H1 (cell line): ENCODE results near the gene DGUOK. TPM values are rescaled to one million over a fixed set of nuclear protein-coding genes. Genes with fewer than 3 reads are reported as not detected.

Experiments
- CTCF ChIA-PET: fragments of 300-600 bp; sonication (Branson Sonifier 250); formaldehyde crosslinking; loops from one replicate; lab custom pipeline; 2021; ENCODE audit not compliant: partially characterized antibody; lab: Charles Lee
- POLR2A ChIA-PET: fragments of 300-600 bp; sonication (Branson Sonifier 250); formaldehyde crosslinking; loops from one replicate; lab custom pipeline; 2021; ENCODE audit warnings: inconsistent platforms; ENCODE audit not compliant: partially characterized antibody; lab: Charles Lee
- DNase-seq, 2 experiments: peaks; one replicate each; pipeline versions ENCODE4 v3.0.0 to v3.0.0-alpha.2; 2010 to 2022; ENCODE audit warnings: low spot score in 2 of 2, low read depth in 1 of 2, mixed read lengths in 1 of 2
- FAIRE-seq: peaks from 2 replicates; lab custom pipeline; 2011; peaks lifted over from hg19 to GRCh38; lab: Jason Lieb, UNC
- H2AFZ ChIP-seq: 2 replicates; pipeline ENCODE4 v1.8.1; 2012; ENCODE audit warnings: low read length, inconsistent platforms
- H2AK5ac ChIP-seq: 2 replicates; pipeline ENCODE4 v1.6.1; 2013; ENCODE audit warnings: low read depth, low read length
- H2BK120ac ChIP-seq: replicated peaks from 2 replicates; pipeline ENCODE3; 2013; ENCODE audit warnings: low read depth, low read length, inconsistent platforms
- H2BK12ac ChIP-seq: 2 replicates; pipeline ENCODE4 v1.6.1; 2013; ENCODE audit warnings: low read depth, low read length
- H2BK15ac ChIP-seq: 2 replicates; pipeline ENCODE4 v1.6.1; 2013; ENCODE audit warnings: low read length
- H2BK20ac ChIP-seq: 2 replicates; pipeline ENCODE4 v1.6.1; 2013; ENCODE audit warnings: low read length
- H2BK5ac ChIP-seq: 2 replicates; pipeline ENCODE4 v1.6.1; 2013; ENCODE audit warnings: low read depth, low read length
- H3K14ac ChIP-seq: 2 replicates; pipeline ENCODE4 v1.6.1; 2013; ENCODE audit warnings: inconsistent platforms; ENCODE audit not compliant: insufficient read length
- H3K18ac ChIP-seq: 2 replicates; pipeline ENCODE4 v1.6.1; 2013; ENCODE audit warnings: low read length; ENCODE audit errors: extremely low read depth
- H3K23ac ChIP-seq: 2 replicates; pipeline ENCODE4 v1.6.1; 2013; ENCODE audit warnings: inconsistent platforms; ENCODE audit not compliant: insufficient read length
- H3K23me2 ChIP-seq: 2 replicates; pipeline ENCODE4 v1.6.1; 2013; ENCODE audit warnings: low read depth, low read length
- H3K27ac ChIP-seq: 2 replicates; pipeline ENCODE4 v1.6.1; 2011; ENCODE audit warnings: low read depth, low read length, inconsistent platforms
- H3K27me3 ChIP-seq, 4 experiments: replicated peaks in 1 of 4; 1 replicate in 1 of 4; 2 replicates in 3 of 4; pipeline versions ENCODE4 v1.6.1 to v1.8.1; 2011 to 2013; ENCODE audit warnings: low read length in 3 of 4, mild to moderate bottlenecking in 3 of 4, inconsistent platforms in 2 of 4, mixed read lengths in 2 of 4, moderate library complexity in 1 of 4; ENCODE audit not compliant: control insufficient read depth in 3 of 4, insufficient read depth in 3 of 4; ENCODE audit errors: extremely low read depth in 1 of 4
- H3K36me3 ChIP-seq, 4 experiments: 2 replicates each; pipeline versions ENCODE4 v1.6.1 to v1.8.1; 2011 to 2013; ENCODE audit warnings: mild to moderate bottlenecking in 4 of 4, low read length in 3 of 4, moderate library complexity in 2 of 4, control low read depth in 1 of 4, inconsistent platforms in 1 of 4; ENCODE audit not compliant: insufficient read depth in 4 of 4, control insufficient read depth in 2 of 4
- H3K4ac ChIP-seq: replicated peaks from 2 replicates; pipeline ENCODE3; 2013; ENCODE audit warnings: low read length, low read depth, mixed read lengths, inconsistent platforms; ENCODE audit not compliant: insufficient read length
- H3K4me1 ChIP-seq, 4 experiments: replicated peaks in 1 of 4; 1 replicate in 1 of 4; 2 replicates in 3 of 4; pipeline versions ENCODE4 v1.6.1 to v1.8.1; 2011 to 2013; ENCODE audit warnings: low read length in 3 of 4, inconsistent platforms in 2 of 4, mixed read lengths in 1 of 4; ENCODE audit not compliant: insufficient read depth in 4 of 4, control insufficient read depth in 3 of 4
- H3K4me2 ChIP-seq, 2 experiments: 2 replicates each; pipeline versions ENCODE4 v1.6.1 to v1.8.1; 2011 to 2013; ENCODE audit warnings: low read depth in 2 of 2, low read length in 2 of 2, control low read depth in 1 of 2, inconsistent platforms in 1 of 2, mild to moderate bottlenecking in 1 of 2; ENCODE audit not compliant: insufficient read depth in 1 of 2
- H3K4me3 ChIP-seq, 4 experiments: fragments of 200-600, 300-600 bp in 1 of 4; sonication (generic), shearing (Covaris generic), sonication (Bioruptor Twin) in 1 of 4; 2 replicates each; pipeline versions ENCODE4 v1.5.1 to v1.8.1; 2011 to 2016; ENCODE audit warnings: low read length in 4 of 4, low read depth in 3 of 4, control low read depth in 2 of 4, inconsistent platforms in 2 of 4, mild to moderate bottlenecking in 2 of 4, mixed read lengths in 1 of 4, moderate library complexity in 1 of 4; ENCODE audit not compliant: insufficient read depth in 2 of 4; ENCODE audit errors: extremely low read depth in 1 of 4
- H3K56ac ChIP-seq: replicated peaks from 2 replicates; pipeline ENCODE3; 2013; ENCODE audit warnings: low read depth, mild to moderate bottlenecking, mixed read lengths, low read length, inconsistent platforms; ENCODE audit not compliant: insufficient read length
- H3K79me1 ChIP-seq: 2 replicates; pipeline ENCODE4 v1.6.1; 2013; ENCODE audit warnings: low read depth, low read length, control low read depth
- H3K79me2 ChIP-seq, 2 experiments: 2 replicates each; pipeline versions ENCODE4 v1.6.1 to v1.8.1; 2012 to 2013; ENCODE audit warnings: low read length in 2 of 2, mild to moderate bottlenecking in 2 of 2, inconsistent platforms in 1 of 2; ENCODE audit not compliant: insufficient read depth in 2 of 2, control insufficient read depth in 1 of 2
- H3K9ac ChIP-seq, 4 experiments: replicated peaks in 1 of 4; 1 replicate in 1 of 4; 2 replicates in 3 of 4; pipeline versions ENCODE4 v1.6.1 to v1.8.1; 2011 to 2013; ENCODE audit warnings: low read depth in 3 of 4, low read length in 3 of 4, control low read depth in 2 of 4, mild to moderate bottlenecking in 2 of 4, moderate library complexity in 2 of 4, inconsistent platforms in 1 of 4; ENCODE audit errors: extremely low read depth in 1 of 4
- H3K9me3 ChIP-seq, 2 experiments: 2 replicates each; pipeline versions ENCODE4 v1.6.1 to v1.8.1; 2012 to 2013; ENCODE audit warnings: mild to moderate bottlenecking in 2 of 2, moderate library complexity in 2 of 2, control low read depth in 1 of 2, inconsistent platforms in 1 of 2, low read depth in 1 of 2, low read length in 1 of 2, mixed read lengths in 1 of 2; ENCODE audit not compliant: insufficient read depth in 2 of 2
- H4K20me1 ChIP-seq, 2 experiments: replicated peaks in 1 of 2; 2 replicates each; pipeline versions ENCODE3 to v1.8.1; 2011 to 2013; ENCODE audit warnings: inconsistent platforms in 2 of 2, low read length in 2 of 2, mild to moderate bottlenecking in 1 of 2; ENCODE audit not compliant: insufficient read depth in 2 of 2, control insufficient read depth in 1 of 2
- H4K5ac ChIP-seq: 2 replicates; pipeline ENCODE4 v1.6.1; 2013; ENCODE audit warnings: low read length, low read depth, mixed read lengths, inconsistent platforms; ENCODE audit not compliant: insufficient read length
- H4K8ac ChIP-seq: 2 replicates; pipeline ENCODE4 v1.8.0; 2013; ENCODE audit warnings: mild to moderate bottlenecking, moderate library complexity, low read length, inconsistent platforms; ENCODE audit not compliant: insufficient read depth; ENCODE audit errors: extremely low read depth
- H4K91ac ChIP-seq: replicated peaks from 2 replicates; pipeline ENCODE3; 2013; ENCODE audit warnings: low read length, mixed read lengths, inconsistent platforms; ENCODE audit not compliant: insufficient read length
- ASH2L ChIP-seq: fragments of 200-600, 300-600 bp; sonication (generic); IDR thresholded peaks from one replicate; pipeline ENCODE4 v1.7.1; 2017; ENCODE audit warnings: low read length
- CHD1 ChIP-seq: IDR thresholded peaks from 2 replicates; pipeline ENCODE4 v1.6.1; 2012; ENCODE audit warnings: low read depth, low read length, improper control_type of control experiment
- CREB1 ChIP-seq: IDR thresholded peaks from 2 replicates; pipeline ENCODE4 v1.6.1; 2012; ENCODE audit warnings: inconsistent platforms
- CTBP2 ChIP-seq: IDR thresholded peaks from 2 replicates; pipeline ENCODE4 v1.7.0; 2011; ENCODE audit warnings: borderline replicate concordance, mild to moderate bottlenecking, moderate library complexity, mixed read lengths, low read length; ENCODE audit not compliant: insufficient read depth, insufficient read length
- EP300 ChIP-seq, 2 experiments: IDR thresholded peaks; 1 replicate in 1 of 2; 2 replicates in 1 of 2; pipeline ENCODE4 v1.6.1; 2011 to 2012; ENCODE audit warnings: low read depth in 2 of 2, low read length in 2 of 2, mild to moderate bottlenecking in 2 of 2, borderline replicate concordance in 1 of 2, inconsistent platforms in 1 of 2, moderate library complexity in 1 of 2
- HDAC6 ChIP-seq: IDR thresholded peaks from one replicate; pipeline ENCODE4 v1.7.1; 2012; ENCODE audit warnings: low read depth, mild to moderate bottlenecking, inconsistent platforms, low read length, moderate library complexity
- JUND ChIP-seq: IDR thresholded peaks from 2 replicates; pipeline ENCODE4 v1.6.1; 2011; ENCODE audit warnings: mild to moderate bottlenecking, improper control_type of control experiment, low read length
- MAFK ChIP-seq: IDR thresholded peaks from 2 replicates; pipeline ENCODE4 v1.6.1; 2012; ENCODE audit warnings: low read depth, mild to moderate bottlenecking, improper control_type of control experiment, low read length
- POLR2A ChIP-seq, 2 experiments: IDR thresholded peaks; 1 replicate in 1 of 2; 2 replicates in 1 of 2; pipeline ENCODE4 v1.6.1; 2011; ENCODE audit warnings: low read depth in 2 of 2, low read length in 2 of 2, mild to moderate bottlenecking in 2 of 2; ENCODE audit errors: control extremely low read depth in 1 of 2
- RAD21 ChIP-seq, 2 experiments: IDR thresholded peaks in 1 of 2; conservative IDR thresholded peaks in 1 of 2; 2 replicates each; pipeline ENCODE4 v1.6.1; 2011; ENCODE audit warnings: low read depth in 2 of 2, low read length in 2 of 2, improper control_type of control experiment in 1 of 2, inconsistent platforms in 1 of 2, mild to moderate bottlenecking in 1 of 2, moderate library complexity in 1 of 2
- SP4 ChIP-seq: IDR thresholded peaks from 2 replicates; pipeline ENCODE4 v1.6.1; 2012; ENCODE audit warnings: low read length, inconsistent platforms
- TAF1 ChIP-seq: IDR thresholded peaks from 2 replicates; pipeline ENCODE4 v1.6.1; 2011; ENCODE audit warnings: mild to moderate bottlenecking, low read depth, low read length
- WGBS, 2 experiments: shearing (Covaris generic) in 1 of 2; methylation state at CpG; one replicate each; pipeline versions ENCODE4 v1.1.6 to v1.1.7; 2013 to 2015; ENCODE audit warnings: low lambda C conversion rate in 2 of 2, mixed read lengths in 2 of 2, inconsistent platforms in 1 of 2, low coverage in 1 of 2, missing lambda C conversion rate in 1 of 2; ENCODE audit not compliant: insufficient replicate concordance in 2 of 2, insufficient coverage in 1 of 2, insufficient read length in 1 of 2; ENCODE audit errors: extremely low coverage in 1 of 2, missing lambda C conversion rate in 1 of 2; 5-methylcytosine and 5-hydroxymethylcytosine counted together
- polyA plus RNA-seq, 7 experiments: library from polyadenylated mRNA; depleted of rRNA in 3 of 7; stranded (reverse) in 5 of 7; unstranded in 2 of 7; fragments of >200 nt in 5 of 7; fragments of 200-250 nt in 2 of 7; gene quantifications; 1 replicate in 5 of 7; 2 replicates in 1 of 7; 4 replicates in 1 of 7; pipeline versions ENCODE4 v1.2.1 to v1.2.3, GENCODE V29; 2011 to 2013; ENCODE audit warnings: missing spikeins in 2 of 7, mixed read lengths in 2 of 7
- total RNA-seq: library from RNA; stranded (reverse); fragmentation: NEBNext Ultra II Directional; extraction: Animal tissue kit (Norgen Biotek cat#: 25700); gene quantifications from 2 replicates; pipeline ENCODE4 v1.2.1, GENCODE V29; 2021
- TF ChIP-seq, protein P1 (sequence below): IDR thresholded peaks from 2 replicates; pipeline ENCODE4 v1.6.1; 2012; ENCODE audit warnings: inconsistent platforms

The DGUOK gene
- total and polyA plus RNA-seq, 2 of the 8 experiments (the other 6 are each of a cell fraction or from before 2014, with no cell fraction given): 110 to 168 TPM

DNA sequence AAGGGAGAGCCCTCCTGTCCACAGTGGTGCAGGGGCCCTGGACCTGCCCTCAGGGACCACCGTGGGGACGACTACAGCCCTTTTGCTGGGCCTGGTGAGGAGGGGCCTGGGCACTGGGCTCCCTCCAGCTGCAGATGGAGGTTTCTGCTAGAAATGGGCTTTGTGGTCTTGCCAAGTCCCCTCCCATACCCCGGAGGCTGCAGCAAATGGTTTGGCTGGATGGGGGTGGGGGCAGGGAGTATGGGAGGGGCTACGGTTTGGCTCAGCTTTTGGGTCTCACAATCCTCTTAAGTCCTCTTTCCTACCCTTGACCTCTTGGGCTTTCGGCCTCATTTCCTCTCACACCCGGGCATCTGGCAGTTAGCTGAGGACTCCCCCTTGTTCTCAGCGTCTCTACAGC, 79.8 kb downstream of the DGUOK start:
- Histone ChIP-seq H2BK20ac (no peak overlapping the region), H2AK5ac (no peak overlapping the region), H4K91ac (no peak overlapping the region), H3K4me2 (peak overlapping the region; percentile 4 to 34; a peak in 3 of 4 replicates), H2BK120ac (no peak overlapping the region), H3K23ac (no peak overlapping the region), H2BK5ac (no peak overlapping the region), H2AFZ (no peak overlapping the region), H3K56ac (no peak overlapping the region), H3K9me3 (no peaks in the 10 kb centered on the region), H4K5ac (no peak overlapping the region), H2BK12ac (no peak overlapping the region), H3K36me3 (peaks cover 0 to 4% (median 0%) of the 10 kb centered on the region in 4 experiments; a peak in 1 of 8 replicates), H3K23me2 (peaks cover 2% of the 10 kb centered on the region; the same call in 1 of the 2 replicates), H3K14ac (no peak overlapping the region), H3K9ac (no peak overlapping the region), H3K79me1 (peaks cover 40% of the 10 kb centered on the region), H3K18ac (no peak overlapping the region), H3K79me2 (peaks cover 0 to 79% of the 10 kb centered on the region in 2 experiments; a peak in 2 of 4 replicates), H4K20me1 (peaks cover 7 to 19% of the 10 kb centered on the region in 2 experiments), H3K27ac (no peak overlapping the region), H3K27me3 (no peaks in the 10 kb centered on the region), H3K4me1 (peaks cover 14 to 38% (median 23%) of the 10 kb centered on the region in 4 experiments), H4K8ac (no peak overlapping the region), H2BK15ac (peak overlapping the region; percentile 55; the same call in 1 of the 2 replicates), H3K4me3 (no peak overlapping the region), H3K4ac (no peak overlapping the region)
- ChIA-PET CTCF (no interaction called here), POLR2A (interaction anchor here (0.6 to 11.4 kb wide), 6 partner anchors 10 to 76 kb away, joined by 3 to 94 read pairs (median 4); partner anchors contain the start of gene TET3)
- 70% methylated on average over 7 of the region's 7 CpGs; no CpG with 5 or more reads in 1 of the 2 experiments for WGBS, 2 experiments
- FAIRE-seq (no peak), DNase-seq (no peak)
- TF ChIP-seq TAF1: no peak
- 0 out of 4 replicates have a peak, but pooled peaks of 1 of the 2 experiments have one; percentile 1 for TF ChIP-seq RAD21 (IDR thresholded peaks at IDR 0.05 in 1 of 2, conservative IDR thresholded peaks at IDR 0.05 in 1 of 2; ENCODE audit: low read depth in 2 of 2, low read length in 2 of 2)
- TF ChIP-seq MAFK: no peak
- no peak for TF ChIP-seq POLR2A (IDR thresholded peaks at IDR 0.05; ENCODE audit: control extremely low read depth in 1 of 2, low read depth in 2 of 2, low read length in 2 of 2)
- no peak for TF ChIP-seq CTBP2
- no peak for TF ChIP-seq ASH2L
- TF ChIP-seq, protein P1, sequence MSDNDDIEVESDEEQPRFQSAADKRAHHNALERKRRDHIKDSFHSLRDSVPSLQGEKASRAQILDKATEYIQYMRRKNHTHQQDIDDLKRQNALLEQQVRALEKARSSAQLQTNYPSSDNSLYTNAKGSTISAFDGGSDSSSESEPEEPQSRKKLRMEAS: no peak
- TF ChIP-seq CREB1: no peak
- 0 out of 3 replicates have a peak, but pooled peaks of 1 of the 2 experiments have one; percentile 33 for TF ChIP-seq EP300 (IDR thresholded peaks at IDR 0.05; ENCODE audit: borderline replicate concordance in 1 of 2, low read depth in 2 of 2, low read length in 2 of 2)
- no peak for TF ChIP-seq SP4
- TF ChIP-seq CHD1: no peak
- peak; percentile 27; the same call in 1 of the 2 replicates for TF ChIP-seq JUND
- TF ChIP-seq HDAC6: no peak
